Activated T-helper 1 cell treated with Interleukin-2 at 50 U/mL for 16 hours (primary cell): ENCODE results near the gene EIF4E.
A peak's percentile ranks its signal among the peaks of the same experiment; 100 is the strongest.
"Not testable (repeated sequence)": the region's sequence is repeated elsewhere in the genome, so short reads cannot be mapped to it uniquely, and the experiment has no call there.

Experiments used
- DNase-seq: peaks from one replicate; pipeline ENCODE4 v3.0.0-alpha.2; 2020; ENCODE audit warnings: low read depth

EIF4E gene

GRCh38 chr4:98928505-98929340 is at the start of gene EIF4E:
EIF4E (minus strand) TSS chr4:98929133; CDS start chr4:98929112, 21 bp downstream.
- DNase-seq = peak; percentile 91

- DNase-seq = no peak
Measured at GRCh38 chr4:98977557-98977956, 48.6 kb upstream of the EIF4E start.

GRCh38 chr4:98976716-98977115 is 47.8 kb upstream of the EIF4E start:
- DNase-seq = no peak

GRCh38 chr4:98969878-98970785 is 41.2 kb upstream of the EIF4E start:
- DNase-seq = no peak

- DNase-seq = no peak
Measured at GRCh38 chr4:98967786-98968329, 38.9 kb upstream of the EIF4E start.

- DNase-seq = no peak
Measured at GRCh38 chr4:98966926-98967325, 38.0 kb upstream of the EIF4E start.

- no peak for DNase-seq
Measured at GRCh38 chr4:98963538-98964433, 34.9 kb upstream of the EIF4E start.

- DNase-seq = no peak
Measured at GRCh38 chr4:98961770-98962169, 32.8 kb upstream of the EIF4E start.

GRCh38 chr4:98959411-98959810 is 30.5 kb upstream of the EIF4E start:
- DNase-seq = no peak

GRCh38 chr4:98958065-98958464 is 29.1 kb upstream of the EIF4E start:
- DNase-seq = no peak

- no peak for DNase-seq
Measured at GRCh38 chr4:98955229-98955628, 26.3 kb upstream of the EIF4E start.

- no peak for DNase-seq
Measured at GRCh38 chr4:98951710-98952109, 22.8 kb upstream of the EIF4E start.

- DNase-seq = no peak
Measured at GRCh38 chr4:98950925-98951324, 22.0 kb upstream of the EIF4E start.

- no peak for DNase-seq
Measured at GRCh38 chr4:98946359-98946758, 17.4 kb upstream of the EIF4E start.

GRCh38 chr4:98945297-98945850 is 16.4 kb upstream of the EIF4E start:
- no peak for DNase-seq

GRCh38 chr4:98939892-98940298 is 11.0 kb upstream of the EIF4E start:
- DNase-seq = no peak

- DNase-seq = no peak
Measured at GRCh38 chr4:98939438-98939837, 10.5 kb upstream of the EIF4E start.

- DNase-seq = no peak
Measured at GRCh38 chr4:98937986-98938720, 9.2 kb upstream of the EIF4E start.

- DNase-seq = no peak
Measured at GRCh38 chr4:98935633-98936032, 6.7 kb upstream of the EIF4E start.

GRCh38 chr4:98934851-98935250 is 5.9 kb upstream of the EIF4E start:
- DNase-seq = not testable (repeated sequence)

- DNase-seq = no peak
Measured at GRCh38 chr4:98932539-98932938, 3.6 kb upstream of the EIF4E start.
